Coronary artery (tissue), 2 donors: Measurements from ENCODE around the gene INS.

Experiments
- DNase-seq: peaks from one replicate; pipeline ENCODE4 v3.0.0-alpha.2; 2017; ENCODE audit warnings: low spot score
- H3K27ac ChIP-seq, 2 donors: fragments of 200-600 bp; sonication (generic); one replicate each; pipeline ENCODE4 v1.5.1; 2016 to 2019
- H3K4me3 ChIP-seq: fragments of 200-600 bp; sonication (generic); 2 replicates; pipeline ENCODE4 v1.5.1; 2016; ENCODE audit warnings: mild to moderate bottlenecking, moderate library complexity
- TF ChIP-seq, protein P1 (sequence below): fragments of 200-600 bp; sonication (generic); IDR thresholded peaks from one replicate; pipeline ENCODE4 v1.5.1; 2019; ENCODE audit warnings: antibody characterized with exemption

The INS gene

DNA sequence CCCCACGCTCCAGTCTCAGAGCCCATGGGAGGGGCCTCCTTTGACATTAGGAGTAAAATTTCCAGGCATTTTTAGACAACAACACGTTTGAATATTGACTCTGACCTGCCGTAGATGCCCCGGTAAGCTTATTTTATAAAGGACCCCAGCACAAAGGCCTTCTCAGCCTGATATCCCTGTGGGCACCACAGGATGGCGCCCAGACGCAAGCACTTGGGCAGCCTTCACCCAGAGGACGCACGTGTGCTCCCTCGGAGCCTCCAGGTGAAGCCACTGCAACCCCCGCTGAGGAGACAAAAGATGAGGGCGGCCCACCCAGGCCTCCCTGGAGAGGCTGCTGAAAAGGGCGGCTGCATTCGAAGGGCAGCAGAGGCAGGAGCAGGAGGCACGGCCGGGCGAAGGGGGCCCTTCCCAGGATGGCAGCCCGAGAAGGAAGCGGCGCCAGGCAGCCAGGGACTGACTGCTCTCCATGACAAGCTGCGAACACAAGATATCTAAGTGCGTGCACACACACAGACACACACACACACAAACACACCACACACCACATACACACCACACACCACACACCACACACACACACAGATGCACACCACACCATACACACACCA is 25.8 kb upstream of the INS start:
- DNase-seq, result no peak
- TF ChIP-seq, protein P1, sequence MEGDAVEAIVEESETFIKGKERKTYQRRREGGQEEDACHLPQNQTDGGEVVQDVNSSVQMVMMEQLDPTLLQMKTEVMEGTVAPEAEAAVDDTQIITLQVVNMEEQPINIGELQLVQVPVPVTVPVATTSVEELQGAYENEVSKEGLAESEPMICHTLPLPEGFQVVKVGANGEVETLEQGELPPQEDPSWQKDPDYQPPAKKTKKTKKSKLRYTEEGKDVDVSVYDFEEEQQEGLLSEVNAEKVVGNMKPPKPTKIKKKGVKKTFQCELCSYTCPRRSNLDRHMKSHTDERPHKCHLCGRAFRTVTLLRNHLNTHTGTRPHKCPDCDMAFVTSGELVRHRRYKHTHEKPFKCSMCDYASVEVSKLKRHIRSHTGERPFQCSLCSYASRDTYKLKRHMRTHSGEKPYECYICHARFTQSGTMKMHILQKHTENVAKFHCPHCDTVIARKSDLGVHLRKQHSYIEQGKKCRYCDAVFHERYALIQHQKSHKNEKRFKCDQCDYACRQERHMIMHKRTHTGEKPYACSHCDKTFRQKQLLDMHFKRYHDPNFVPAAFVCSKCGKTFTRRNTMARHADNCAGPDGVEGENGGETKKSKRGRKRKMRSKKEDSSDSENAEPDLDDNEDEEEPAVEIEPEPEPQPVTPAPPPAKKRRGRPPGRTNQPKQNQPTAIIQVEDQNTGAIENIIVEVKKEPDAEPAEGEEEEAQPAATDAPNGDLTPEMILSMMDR, result no peak
- H3K27ac ChIP-seq, result no peak overlapping the region

GRCh38 chr11:2185324-2186085 is 24.5 kb upstream of the INS start:
- TF ChIP-seq, protein P1, result no peak
- Histone ChIP-seq H3K27ac (no peak overlapping the region), H3K4me3 (no peak overlapping the region)
- no peak for DNase-seq

More for the DNA sequence above, 25.8 kb upstream of the INS start:
- H3K4me3 ChIP-seq, result no peak overlapping the region

- TF ChIP-seq, protein P1, result no peak
- Histone ChIP-seq H3K27ac (no peak overlapping the region), H3K4me3 (no peak overlapping the region)
- DNase-seq, result no peak
Measured at GRCh38 chr11:2182692-2183474, 21.9 kb upstream of the INS start.

GRCh38 chr11:2182075-2182474 is 21.1 kb upstream of the INS start:
- Histone ChIP-seq H3K4me3 (no peak overlapping the region), H3K27ac (no peak overlapping the region)
- TF ChIP-seq, protein P1, result no peak
- DNase-seq, result no peak

DNA sequence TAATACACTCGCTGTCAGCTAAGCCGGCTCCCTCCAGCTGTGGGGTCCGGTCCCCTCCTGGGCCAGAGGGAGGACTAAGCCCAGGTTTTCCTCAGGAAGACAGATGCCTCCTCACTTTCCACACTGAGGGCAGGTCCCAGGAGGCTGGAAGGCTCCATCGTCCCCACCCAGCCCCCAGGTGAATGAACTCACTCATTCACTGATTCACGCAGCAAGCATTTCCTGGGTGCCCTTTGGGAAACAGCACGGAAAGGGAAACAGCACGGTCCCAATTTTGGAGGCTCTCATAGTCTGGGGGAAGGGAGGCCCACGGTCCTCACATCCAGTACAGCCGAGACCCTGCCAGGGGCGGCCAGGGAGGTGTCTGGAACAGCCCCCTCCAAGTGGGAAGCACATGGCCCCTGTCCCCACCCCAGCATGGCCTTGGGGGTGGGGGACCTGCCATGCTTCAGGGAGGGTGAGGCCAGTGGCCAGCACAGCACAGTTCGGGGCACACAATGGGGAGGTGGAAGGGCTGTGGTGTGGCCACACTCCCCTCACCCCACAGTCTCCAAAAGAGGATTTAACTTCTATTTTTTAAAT is 19.9 kb upstream of the INS start:
- H3K27ac ChIP-seq, result no peak overlapping the region
- no peak overlapping the region for H3K4me3 ChIP-seq
- TF ChIP-seq, protein P1, result no peak
- DNase-seq, result no peak

DNA sequence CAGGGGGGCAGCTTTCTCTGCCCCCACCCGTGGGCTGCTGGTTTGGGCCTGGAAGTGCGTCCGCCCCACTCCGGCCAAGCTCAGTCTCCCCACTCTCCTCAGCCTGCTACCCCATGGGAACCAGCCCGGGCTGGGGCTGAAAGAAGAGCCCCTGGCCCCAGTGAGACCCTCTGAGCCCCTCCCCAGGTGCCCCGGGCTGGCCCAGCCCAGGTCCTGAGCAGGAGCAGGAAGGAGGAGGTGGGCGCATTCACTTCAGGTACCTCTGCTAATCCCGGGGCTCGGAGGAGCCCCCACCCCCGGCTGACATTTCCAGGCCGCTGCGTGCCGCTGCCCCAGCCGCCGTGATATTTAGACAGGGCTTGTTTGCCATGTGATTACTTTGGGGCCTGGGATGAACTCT is 19.3 kb upstream of the INS start:
- DNase-seq, result no peak
- H3K27ac ChIP-seq, result no peak overlapping the region
- TF ChIP-seq, protein P1, result no peak

More for the DNA sequence above, 19.3 kb upstream of the INS start:
- no peak overlapping the region for H3K4me3 ChIP-seq
